Kidney epithelial cell (primary cell): Measurements from ENCODE around the gene GLB1L. TPM values are rescaled to one million over a fixed set of nuclear protein-coding genes. Genes with fewer than 3 reads are reported as not detected.

ENCODE experiments used
- DNase-seq: peaks from one replicate; pipeline ENCODE4 v3.0.0-alpha.2; 2010; ENCODE audit warnings: low read depth
- H3K27me3 ChIP-seq: 2 replicates; pipeline ENCODE4 v1.6.0; 2011; ENCODE audit warnings: low read length; ENCODE audit not compliant: control insufficient read depth, insufficient read depth
- H3K36me3 ChIP-seq: 2 replicates; pipeline ENCODE4 v1.5.1; 2011; ENCODE audit warnings: low read length; ENCODE audit not compliant: control insufficient read depth, insufficient read depth
- H3K4me3 ChIP-seq: 2 replicates; pipeline ENCODE4 v1.5.1; 2011; ENCODE audit warnings: low read depth, mild to moderate bottlenecking, control low read depth, low read length
- total RNA-seq: library from RNA; depleted of rRNA; stranded (reverse); fragments of >200 nt; gene quantifications from 2 replicates; pipeline ENCODE4 v1.2.3, GENCODE V29; 2015
- TF ChIP-seq, protein P1 (sequence below): IDR thresholded peaks from 2 replicates; pipeline ENCODE4 v1.5.1; 2011; ENCODE audit warnings: mild to moderate bottlenecking, moderate library complexity, low read length, control low read depth, inconsistent platforms; ENCODE audit not compliant: insufficient read depth, poor library complexity, severe bottlenecking

The GLB1L gene
- total RNA-seq, 1 donor from 2014 or later, result 19.8 TPM

- Histone ChIP-seq H3K36me3 (peaks cover 5% of the 10 kb centered on the region), H3K4me3 (no peak overlapping the region), H3K27me3 (no peaks in the 10 kb centered on the region)
- TF ChIP-seq, protein P1, sequence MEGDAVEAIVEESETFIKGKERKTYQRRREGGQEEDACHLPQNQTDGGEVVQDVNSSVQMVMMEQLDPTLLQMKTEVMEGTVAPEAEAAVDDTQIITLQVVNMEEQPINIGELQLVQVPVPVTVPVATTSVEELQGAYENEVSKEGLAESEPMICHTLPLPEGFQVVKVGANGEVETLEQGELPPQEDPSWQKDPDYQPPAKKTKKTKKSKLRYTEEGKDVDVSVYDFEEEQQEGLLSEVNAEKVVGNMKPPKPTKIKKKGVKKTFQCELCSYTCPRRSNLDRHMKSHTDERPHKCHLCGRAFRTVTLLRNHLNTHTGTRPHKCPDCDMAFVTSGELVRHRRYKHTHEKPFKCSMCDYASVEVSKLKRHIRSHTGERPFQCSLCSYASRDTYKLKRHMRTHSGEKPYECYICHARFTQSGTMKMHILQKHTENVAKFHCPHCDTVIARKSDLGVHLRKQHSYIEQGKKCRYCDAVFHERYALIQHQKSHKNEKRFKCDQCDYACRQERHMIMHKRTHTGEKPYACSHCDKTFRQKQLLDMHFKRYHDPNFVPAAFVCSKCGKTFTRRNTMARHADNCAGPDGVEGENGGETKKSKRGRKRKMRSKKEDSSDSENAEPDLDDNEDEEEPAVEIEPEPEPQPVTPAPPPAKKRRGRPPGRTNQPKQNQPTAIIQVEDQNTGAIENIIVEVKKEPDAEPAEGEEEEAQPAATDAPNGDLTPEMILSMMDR, result no peak
- no peak for DNase-seq
Measured at GRCh38 chr2:219214786-219215185, 30.5 kb downstream of the GLB1L start.

DNA sequence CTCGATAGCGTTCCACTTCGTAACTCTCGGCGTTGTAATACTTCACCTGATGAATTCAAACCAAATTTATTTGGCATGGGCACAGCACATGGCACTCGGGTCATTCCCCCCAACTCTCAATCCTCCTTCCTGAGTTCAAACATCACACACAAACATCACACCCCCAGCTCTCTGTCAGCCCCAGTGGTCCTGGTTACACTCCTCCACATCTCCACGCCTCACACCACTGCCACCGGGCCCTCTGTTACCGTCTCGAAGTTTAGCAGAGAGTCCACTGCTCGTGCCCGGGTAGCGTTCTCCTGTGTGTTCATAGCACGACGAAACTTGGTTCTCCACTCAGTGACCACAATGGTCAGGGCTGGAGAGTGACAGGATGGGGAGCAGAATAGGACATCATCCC, 31.1 kb downstream of the GLB1L start:
- H3K36me3 ChIP-seq, result peaks cover 5% of the 10 kb centered on the region
- TF ChIP-seq, protein P1, result no peak
- H3K4me3 ChIP-seq, result no peak overlapping the region
- no peaks in the 10 kb centered on the region for H3K27me3 ChIP-seq
- DNase-seq, result no peak

DNA sequence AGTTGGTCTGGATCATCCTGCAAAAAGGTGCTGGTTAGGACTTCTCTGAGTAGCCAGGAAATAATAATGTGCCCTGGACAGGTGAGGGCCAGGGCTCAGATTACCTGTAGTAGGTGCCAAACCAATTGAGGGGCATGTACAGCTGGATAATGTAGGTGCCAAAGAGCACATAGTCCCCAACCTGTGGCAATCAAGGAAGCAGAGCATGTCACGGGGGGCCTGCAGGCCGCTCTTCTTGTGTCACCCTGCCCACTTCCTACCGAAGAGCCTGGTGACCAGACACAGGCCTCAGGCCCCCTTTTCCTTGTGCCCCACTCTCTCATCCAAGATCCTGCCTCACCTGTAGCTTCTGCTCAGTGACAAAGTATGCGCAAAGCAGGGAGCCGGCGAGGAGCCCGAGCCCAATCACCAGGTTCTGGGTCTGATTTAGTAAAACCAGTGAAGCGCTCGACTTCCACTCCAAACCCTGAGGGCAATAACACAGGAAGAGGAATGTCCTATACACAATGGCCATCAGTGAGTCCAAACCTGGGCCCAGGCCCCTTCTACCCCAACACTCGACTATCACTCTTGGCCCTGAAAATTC, 31.7 kb downstream of the GLB1L start:
- DNase-seq, result no peak
- TF ChIP-seq, protein P1, result no peak
- peaks cover 6% of the 10 kb centered on the region for H3K36me3 ChIP-seq

DNA sequence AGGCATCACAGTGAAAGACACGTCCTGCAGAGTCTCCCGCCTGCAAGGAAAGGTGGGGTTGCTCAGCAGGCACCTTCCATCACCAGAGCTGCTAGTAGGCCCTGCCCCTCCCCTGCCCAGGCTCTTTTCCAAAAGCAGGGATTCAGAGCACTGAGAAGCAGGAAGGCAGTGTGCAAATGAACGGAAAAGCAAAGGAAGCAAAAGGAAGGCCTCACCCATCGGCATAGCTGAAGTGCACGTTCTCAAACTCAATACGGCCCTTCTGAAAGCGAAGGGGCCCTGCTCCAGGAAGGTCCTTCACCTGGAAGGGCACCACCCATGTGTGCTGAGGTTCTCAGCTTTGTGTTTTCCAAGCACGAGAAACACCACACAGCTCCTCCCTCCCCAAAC, 32.2 kb downstream of the GLB1L start:
- no peaks in the 10 kb centered on the region for H3K27me3 ChIP-seq
- TF ChIP-seq, protein P1, result no peak
- H3K4me3 ChIP-seq, result no peak overlapping the region
- DNase-seq, result no peak
- peaks cover 6% of the 10 kb centered on the region for H3K36me3 ChIP-seq

More for the DNA sequence above, 31.7 kb downstream of the GLB1L start:
- Histone ChIP-seq H3K4me3 (no peak overlapping the region), H3K27me3 (no peaks in the 10 kb centered on the region)

- TF ChIP-seq, protein P1, result no peak
- Histone ChIP-seq H3K27me3 (no peaks in the 10 kb centered on the region), H3K36me3 (peaks cover 6% of the 10 kb centered on the region), H3K4me3 (no peak overlapping the region)
- DNase-seq, result no peak
Measured at GRCh38 chr2:219210886-219211362, 34.3 kb downstream of the GLB1L start.
